Measurements from ENCODE around the gene GPC5. TPM values are rescaled to one million over a fixed set of nuclear protein-coding genes. Genes with fewer than 3 reads are reported as not detected.
"Not testable (repeated sequence)": the region's sequence is repeated elsewhere in the genome, so short reads cannot be mapped to it uniquely, and the experiment has no call there.

GPC5 gene
- total and polyA plus RNA-seq, 2 of the 8 experiments (the other 6 are each of a cell fraction or from before 2014, with no cell fraction given): 0.20 to 0.39 TPM

DNA sequence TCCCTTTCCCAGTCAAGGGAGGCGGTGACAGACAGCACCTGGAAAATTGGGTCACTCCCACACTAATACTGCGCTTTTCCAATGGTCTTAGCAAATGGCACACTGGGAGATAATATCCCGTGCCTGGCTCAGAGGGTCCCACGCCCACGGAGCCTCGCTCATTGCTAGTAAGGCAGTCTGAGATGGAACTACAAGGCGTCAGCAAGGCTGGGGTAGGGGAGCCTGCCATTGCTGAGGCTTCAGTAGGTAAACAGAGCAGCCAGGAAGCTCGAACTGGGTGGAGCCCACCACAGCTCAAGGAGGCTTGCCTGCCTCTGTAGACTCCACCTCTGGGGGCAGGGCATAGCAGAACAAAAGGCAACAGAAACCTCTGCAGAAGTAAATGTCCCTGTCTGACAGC, 882.6 kb downstream of the GPC5 start:
- H3K9me3 ChIP-seq (ENCODE audit: insufficient read depth in 2 of 2, low read depth in 1 of 2, low read length in 1 of 2); H2BK120ac ChIP-seq (replicated peaks; ENCODE audit: low read depth, low read length); H3K4ac ChIP-seq (replicated peaks; ENCODE audit: insufficient read length, low read depth, low read length); H3K79me1 ChIP-seq (ENCODE audit: low read depth, low read length); H3K23ac ChIP-seq (ENCODE audit: insufficient read length); DNase-seq (ENCODE audit: low read depth in 1 of 2, low spot score in 2 of 2); FAIRE-seq; H3K18ac ChIP-seq (ENCODE audit: extremely low read depth, low read length); H2BK20ac ChIP-seq (ENCODE audit: low read length); H3K79me2 ChIP-seq (ENCODE audit: control insufficient read depth in 1 of 2, insufficient read depth in 2 of 2, low read length in 2 of 2); H3K36me3 ChIP-seq (ENCODE audit: control insufficient read depth in 2 of 4, insufficient read depth in 4 of 4, low read length in 3 of 4); H3K4me3 ChIP-seq (ENCODE audit: extremely low read depth in 1 of 4, insufficient read depth in 2 of 4, low read depth in 3 of 4, low read length in 4 of 4); H3K4me1 ChIP-seq (replicated peaks in 1 of 4; ENCODE audit: control insufficient read depth in 3 of 4, insufficient read depth in 4 of 4, low read length in 3 of 4); H4K5ac ChIP-seq (ENCODE audit: insufficient read length, low read depth, low read length); H2BK15ac ChIP-seq (ENCODE audit: low read length); H3K23me2 ChIP-seq (ENCODE audit: low read depth, low read length); H2BK5ac ChIP-seq (ENCODE audit: low read depth, low read length); H3K27ac ChIP-seq (ENCODE audit: low read depth, low read length); H3K14ac ChIP-seq (ENCODE audit: insufficient read length); POLR2A ChIA-PET (ENCODE audit: partially characterized antibody); H3K9ac ChIP-seq (replicated peaks in 1 of 4; ENCODE audit: extremely low read depth in 1 of 4, low read depth in 3 of 4, low read length in 3 of 4); H4K20me1 ChIP-seq (replicated peaks in 1 of 2; ENCODE audit: control insufficient read depth in 1 of 2, insufficient read depth in 2 of 2, low read length in 2 of 2); H4K91ac ChIP-seq (replicated peaks; ENCODE audit: insufficient read length, low read length); H3K27me3 ChIP-seq (replicated peaks in 1 of 4; ENCODE audit: control insufficient read depth in 3 of 4, extremely low read depth in 1 of 4, insufficient read depth in 3 of 4, low read length in 3 of 4); H2AK5ac ChIP-seq (ENCODE audit: low read depth, low read length); H3K56ac ChIP-seq (replicated peaks; ENCODE audit: insufficient read length, low read depth, low read length): not testable (repeated sequence)
- H2BK12ac ChIP-seq (ENCODE audit: low read depth, low read length): 0 out of 2 replicates have a peak overlapping the region, but pooled peaks have one; percentile 27
- H2AFZ ChIP-seq (ENCODE audit: low read length): peak overlapping the region; percentile 92
- H4K8ac ChIP-seq (ENCODE audit: extremely low read depth, insufficient read depth, low read length): peak overlapping the region; percentile 68
- 79% methylated on average over 8 of the region's 8 CpGs; no CpG with 5 or more reads in 1 of the 2 experiments for WGBS, 2 experiments (ENCODE audit: extremely low coverage in 1 of 2, insufficient coverage in 1 of 2, insufficient read length in 1 of 2, insufficient replicate concordance in 2 of 2, low coverage in 1 of 2, low lambda C conversion rate in 2 of 2, missing lambda C conversion rate in 1 of 2)
- CTCF ChIA-PET (ENCODE audit: partially characterized antibody): interaction anchor here (1.4 to 1.8 kb wide), 2 partner anchors 10 to 17 kb away, joined by 4 read pairs; no protein-coding TSS in a partner anchor
- peak overlapping the region; percentile 21 to 47; a peak in 2 of 4 replicates for H3K4me2 ChIP-seq (ENCODE audit: insufficient read depth in 1 of 2, low read depth in 2 of 2, low read length in 2 of 2)

GRCh38 chr13:92290718-92291307, 892.4 kb downstream of the GPC5 start:
- H3K23me2 ChIP-seq (ENCODE audit: low read depth, low read length); FAIRE-seq; H2BK120ac ChIP-seq (replicated peaks; ENCODE audit: low read depth, low read length); H3K79me1 ChIP-seq (ENCODE audit: low read depth, low read length); H2BK12ac ChIP-seq (ENCODE audit: low read depth, low read length); H3K9ac ChIP-seq (replicated peaks in 1 of 4; ENCODE audit: extremely low read depth in 1 of 4, low read depth in 3 of 4, low read length in 3 of 4); H4K91ac ChIP-seq (replicated peaks; ENCODE audit: insufficient read length, low read length); H3K4ac ChIP-seq (replicated peaks; ENCODE audit: insufficient read length, low read depth, low read length); H2BK5ac ChIP-seq (ENCODE audit: low read depth, low read length); H2AFZ ChIP-seq (ENCODE audit: low read length); DNase-seq (ENCODE audit: low read depth in 1 of 2, low spot score in 2 of 2); POLR2A ChIA-PET (ENCODE audit: partially characterized antibody); H3K14ac ChIP-seq (ENCODE audit: insufficient read length); H3K27me3 ChIP-seq (replicated peaks in 1 of 4; ENCODE audit: control insufficient read depth in 3 of 4, extremely low read depth in 1 of 4, insufficient read depth in 3 of 4, low read length in 3 of 4); H2AK5ac ChIP-seq (ENCODE audit: low read depth, low read length); H4K8ac ChIP-seq (ENCODE audit: extremely low read depth, insufficient read depth, low read length); H3K56ac ChIP-seq (replicated peaks; ENCODE audit: insufficient read length, low read depth, low read length); H3K27ac ChIP-seq (ENCODE audit: low read depth, low read length); H2BK15ac ChIP-seq (ENCODE audit: low read length); H3K36me3 ChIP-seq (ENCODE audit: control insufficient read depth in 2 of 4, insufficient read depth in 4 of 4, low read length in 3 of 4); H3K4me1 ChIP-seq (replicated peaks in 1 of 4; ENCODE audit: control insufficient read depth in 3 of 4, insufficient read depth in 4 of 4, low read length in 3 of 4); H3K9me3 ChIP-seq (ENCODE audit: insufficient read depth in 2 of 2, low read depth in 1 of 2, low read length in 1 of 2); H4K5ac ChIP-seq (ENCODE audit: insufficient read length, low read depth, low read length); H3K79me2 ChIP-seq (ENCODE audit: control insufficient read depth in 1 of 2, insufficient read depth in 2 of 2, low read length in 2 of 2); H2BK20ac ChIP-seq (ENCODE audit: low read length); H3K4me2 ChIP-seq (ENCODE audit: insufficient read depth in 1 of 2, low read depth in 2 of 2, low read length in 2 of 2); H3K18ac ChIP-seq (ENCODE audit: extremely low read depth, low read length); H4K20me1 ChIP-seq (replicated peaks in 1 of 2; ENCODE audit: control insufficient read depth in 1 of 2, insufficient read depth in 2 of 2, low read length in 2 of 2); H3K4me3 ChIP-seq (ENCODE audit: extremely low read depth in 1 of 4, insufficient read depth in 2 of 4, low read depth in 3 of 4, low read length in 4 of 4); H3K23ac ChIP-seq (ENCODE audit: insufficient read length): not testable (repeated sequence)
- 95% methylated on average over 23 of the region's 29 CpGs; no CpG with 5 or more reads in 1 of the 2 experiments for WGBS, 2 experiments (ENCODE audit: extremely low coverage in 1 of 2, insufficient coverage in 1 of 2, insufficient read length in 1 of 2, insufficient replicate concordance in 2 of 2, low coverage in 1 of 2, low lambda C conversion rate in 2 of 2, missing lambda C conversion rate in 1 of 2)
- CTCF ChIA-PET (ENCODE audit: partially characterized antibody): interaction anchor here (2.3 kb wide), 1 partner anchor 9 kb away, joined by 8 read pairs; no protein-coding TSS in a partner anchor

All from H1 (cell line).